IMR-90 (cell line): Measurements from ENCODE around the gene RNF212. TPM values are rescaled to one million over a fixed set of nuclear protein-coding genes. Genes with fewer than 3 reads are reported as not detected.

Experiments used
- ATAC-seq: fragments of 200-7000 bp; cut with Tn5 transposase; 2 replicates; pipeline ENCODE4 v1.9.1; 2020; ENCODE audit warnings: low read depth, mild to moderate bottlenecking, moderate library complexity
- BruUV-seq: library from RNA; stranded (reverse); fragments of 400-500 nt; replicated peaks from 2 replicates; lab custom pipeline; 2021; lab: Mats Ljungman, UMichigan
- CTCF ChIA-PET: fragments of 300-600 bp; formaldehyde crosslinking; extraction: SDS; loops from one replicate; lab custom pipeline; 2021; ENCODE audit warnings: antibody characterized with exemption; lab: Yijun Ruan, JAX
- POLR2A ChIA-PET: fragments of 300-600 bp; sonication (Branson Sonifier 250); formaldehyde crosslinking; loops from one replicate; lab custom pipeline; 2022; ENCODE audit warnings: antibody characterized with exemption; ENCODE audit not compliant: unreplicated experiment; lab: Charles Lee
- DNase-seq: peaks from one replicate; pipeline ENCODE4 v3.0.0; 2013
- H2AFZ ChIP-seq: replicated peaks from 2 replicates; pipeline ENCODE3; 2013; ENCODE audit warnings: low read length, mild to moderate bottlenecking; ENCODE audit not compliant: poor library complexity
- H2AK5ac ChIP-seq: 2 replicates; pipeline ENCODE4 v1.6.1; 2013; ENCODE audit warnings: low read depth, low read length, inconsistent platforms
- H2AK9ac ChIP-seq: replicated peaks from 2 replicates; pipeline ENCODE3; 2013; ENCODE audit warnings: mild to moderate bottlenecking, low read depth, low read length, moderate library complexity; ENCODE audit not compliant: poor library complexity
- H2BK120ac ChIP-seq: 2 replicates; pipeline ENCODE4 v1.6.1; 2013; ENCODE audit warnings: low read depth, low read length, inconsistent platforms
- H2BK15ac ChIP-seq: 3 replicates; pipeline ENCODE4 v1.6.1; 2013; ENCODE audit warnings: low read depth, low read length, inconsistent platforms
- H2BK20ac ChIP-seq: 2 replicates; pipeline ENCODE4 v1.6.1; 2013; ENCODE audit warnings: low read depth, mild to moderate bottlenecking, inconsistent platforms, low read length, moderate library complexity
- H2BK5ac ChIP-seq: 2 replicates; pipeline ENCODE4 v1.6.1; 2013; ENCODE audit warnings: mild to moderate bottlenecking, low read depth, low read length, inconsistent platforms; ENCODE audit not compliant: poor library complexity, severe bottlenecking
- H3K14ac ChIP-seq: replicated peaks from 2 replicates; pipeline ENCODE4 v1.6.1; 2013; ENCODE audit warnings: low read depth, low read length, inconsistent platforms
- H3K18ac ChIP-seq: 2 replicates; pipeline ENCODE4 v1.6.1; 2013; ENCODE audit warnings: low read depth, low read length, control low read depth
- H3K23ac ChIP-seq: 2 replicates; pipeline ENCODE4 v1.6.1; 2013; ENCODE audit warnings: low read depth, low read length, inconsistent platforms
- H3K27ac ChIP-seq: 2 replicates; pipeline ENCODE4 v1.5.1; 2013; ENCODE audit warnings: mild to moderate bottlenecking, control low read depth, low read length; ENCODE audit not compliant: insufficient read depth
- H3K27me3 ChIP-seq: 2 replicates; pipeline ENCODE4 v1.6.1; 2013; ENCODE audit warnings: low read length; ENCODE audit not compliant: control insufficient read depth, insufficient read depth
- H3K36me3 ChIP-seq: 2 replicates; pipeline ENCODE4 v1.6.1; 2013; ENCODE audit warnings: low read length, mixed read lengths; ENCODE audit not compliant: control insufficient read depth, insufficient read depth
- H3K4ac ChIP-seq: 2 replicates; pipeline ENCODE4 v1.6.1; 2013; ENCODE audit warnings: low read depth, low read length, inconsistent platforms
- H3K4me1 ChIP-seq: 2 replicates; pipeline ENCODE4 v1.6.1; 2013; ENCODE audit warnings: low read length, mixed read lengths; ENCODE audit not compliant: control insufficient read depth, insufficient read depth
- H3K4me2 ChIP-seq: 2 replicates; pipeline ENCODE4 v1.6.1; 2013; ENCODE audit warnings: low read depth, mild to moderate bottlenecking, control low read depth, low read length, moderate library complexity
- H3K4me3 ChIP-seq: 2 replicates; pipeline ENCODE4 v1.5.1; 2013; ENCODE audit warnings: low read depth, mild to moderate bottlenecking, control low read depth, low read length, moderate library complexity; ENCODE audit not compliant: insufficient read depth
- H3K56ac ChIP-seq: 2 replicates; pipeline ENCODE4 v1.6.1; 2013; ENCODE audit warnings: low read length, inconsistent platforms; ENCODE audit not compliant: insufficient read depth; ENCODE audit errors: extremely low read depth
- H3K79me1 ChIP-seq, 2 experiments: 2 replicates each; pipeline ENCODE4 v1.6.1; 2013; ENCODE audit warnings: low read length in 2 of 2, inconsistent platforms in 1 of 2, low read depth in 1 of 2
- H3K9ac ChIP-seq: 2 replicates; pipeline ENCODE4 v1.6.1; 2013; ENCODE audit warnings: low read depth, low read length, control low read depth
- H3K9me1 ChIP-seq: 2 replicates; pipeline ENCODE4 v1.6.1; 2013; ENCODE audit warnings: low read length, inconsistent platforms; ENCODE audit not compliant: insufficient read depth
- H3K9me3 ChIP-seq: 2 replicates; pipeline ENCODE4 v1.6.1; 2013; ENCODE audit warnings: low read length; ENCODE audit not compliant: control insufficient read depth, insufficient read depth
- H4K20me1 ChIP-seq: 2 replicates; pipeline ENCODE4 v1.6.1; 2013; ENCODE audit warnings: low read length, inconsistent platforms; ENCODE audit not compliant: insufficient read depth
- H4K5ac ChIP-seq: 2 replicates; pipeline ENCODE4 v1.6.1; 2013; ENCODE audit warnings: mild to moderate bottlenecking, low read depth, low read length, control low read depth
- H4K8ac ChIP-seq, 2 experiments: 2 replicates each; pipeline ENCODE4 v1.6.1; 2013; ENCODE audit warnings: low read depth in 2 of 2, low read length in 2 of 2, control low read depth in 1 of 2, inconsistent platforms in 1 of 2
- H4K91ac ChIP-seq: 2 replicates; pipeline ENCODE4 v1.6.1; 2013; ENCODE audit warnings: low read depth, low read length, inconsistent platforms; ENCODE audit not compliant: insufficient read depth
- BHLHE40 ChIP-seq: fragments of 150-350 bp; IDR thresholded peaks from 2 replicates; pipeline ENCODE4 v1.6.1; 2016; ENCODE audit warnings: mild to moderate bottlenecking, low read depth, low read length
- CEBPB ChIP-seq: IDR thresholded peaks from 2 replicates; pipeline ENCODE4 v1.6.1; 2012; ENCODE audit warnings: low read depth, low read length, improper control_type of control experiment
- MAFK ChIP-seq: IDR thresholded peaks from 2 replicates; pipeline ENCODE4 v1.6.1; 2012; ENCODE audit warnings: low read depth, low read length, improper control_type of control experiment
- MAZ ChIP-seq: IDR thresholded peaks from 2 replicates; pipeline ENCODE4 v1.6.1; 2012; ENCODE audit warnings: low read depth, mild to moderate bottlenecking, low read length, improper control_type of control experiment, moderate library complexity, borderline replicate concordance
- MXI1 ChIP-seq: IDR thresholded peaks from 2 replicates; pipeline ENCODE4 v1.6.1; 2012; ENCODE audit warnings: low read depth, mild to moderate bottlenecking, low read length, moderate library complexity, borderline replicate concordance
- NFE2L2 ChIP-seq: fragments of 150-350 bp; IDR thresholded peaks from 2 replicates; pipeline ENCODE4 v1.6.1; 2016; ENCODE audit warnings: low read depth, mild to moderate bottlenecking, low read length
- WGBS, 2 experiments: methylation state at CpG; one replicate each; pipeline versions ENCODE4 v1.1.5 to v1.1.7; 2013; ENCODE audit warnings: missing lambda C conversion rate in 2 of 2; ENCODE audit not compliant: insufficient read length in 1 of 2; ENCODE audit errors: extremely low coverage in 2 of 2; 5-methylcytosine and 5-hydroxymethylcytosine counted together
- dilution Hi-C: fragments of 300-500 bp; cut with HindIII; formaldehyde crosslinking; loops from one replicate; pipeline ENCODE4 v1.14.3; 2018; ENCODE audit warnings: low sequenced_read_pairs; ENCODE audit not compliant: unreplicated experiment
- in situ Hi-C: fragments of 300-500 bp; cut with MboI; formaldehyde crosslinking; loops from 3 replicates; pipeline ENCODE4 v1.14.3; 2019; ENCODE audit warnings: low sequenced_read_pairs, inconsistent platforms, mixed read lengths
- intact Hi-C: fragments of 100-400 bp; cut with micrococcal nuclease; formaldehyde crosslinking; loops from 2 replicates; pipeline ENCODE4 v1.10.0; 2022
- polyA plus RNA-seq, 3 experiments: library from polyadenylated mRNA; depleted of rRNA; stranded (reverse); fragments of >200 nt; gene quantifications; 2 replicates each; pipeline ENCODE4 v1.2.3, GENCODE V29; 2012; ENCODE audit warnings: low replicate concordance in 1 of 3
- total RNA-seq: library from RNA; depleted of rRNA; stranded (reverse); fragments of >200 nt; gene quantifications from 2 replicates; pipeline ENCODE4 v1.2.3, GENCODE V29; 2012
- TF ChIP-seq, protein P1 (sequence below): fragments of 150-350 bp; IDR thresholded peaks from 2 replicates; pipeline ENCODE4 v1.6.1; 2016; ENCODE audit warnings: low read depth, mild to moderate bottlenecking, low read length, moderate library complexity, borderline replicate concordance
- TF ChIP-seq, protein P2 (sequence below): conservative IDR thresholded peaks from 2 replicates; pipeline ENCODE4 v1.5.1; 2012; ENCODE audit warnings: mild to moderate bottlenecking, low read depth, low read length, improper control_type of control experiment

RNF212 gene
- total and polyA plus RNA-seq, 2 of the 4 experiments (the other 2 are of a cell fraction): under 0.01 to 0.51 TPM

DNA sequence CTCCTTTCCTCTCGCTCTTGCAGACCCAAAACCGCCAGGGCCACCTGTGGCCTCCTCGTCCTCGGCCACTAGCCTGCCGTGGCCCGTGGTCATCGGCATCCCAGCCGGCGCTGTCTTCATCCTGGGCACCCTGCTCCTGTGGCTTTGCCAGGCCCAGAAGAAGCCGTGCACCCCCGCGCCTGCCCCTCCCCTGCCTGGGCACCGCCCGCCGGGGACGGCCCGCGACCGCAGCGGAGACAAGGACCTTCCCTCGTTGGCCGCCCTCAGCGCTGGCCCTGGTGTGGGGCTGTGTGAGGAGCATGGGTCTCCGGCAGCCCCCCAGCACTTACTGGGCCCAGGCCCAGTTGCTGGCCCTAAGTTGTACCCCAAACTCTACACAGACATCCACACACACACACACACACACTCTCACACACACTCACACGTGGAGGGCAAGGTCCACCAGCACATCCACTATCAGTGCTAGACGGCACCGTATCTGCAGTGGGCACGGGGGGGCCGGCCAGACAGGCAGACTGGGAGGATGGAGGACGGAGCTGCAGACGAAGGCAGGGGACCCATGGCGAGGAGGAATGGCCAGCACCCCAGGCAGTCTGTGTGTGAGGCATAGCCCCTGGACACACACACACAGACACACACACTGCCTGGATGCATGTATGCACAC is 88.3 kb downstream of the RNF212 start:
- H3K23ac ChIP-seq: no peak overlapping the region
- H2BK20ac ChIP-seq: no peak overlapping the region
- H3K79me1 ChIP-seq: no peaks in the 10 kb centered on the region
- intact Hi-C loops (no loop called here), dilution Hi-C loops (no loop called here), in situ Hi-C loops (no loop called here)
- H2AFZ ChIP-seq: no peak overlapping the region
- no peak overlapping the region for H3K4me3 ChIP-seq
- no peak overlapping the region for H4K5ac ChIP-seq
- no peak overlapping the region for H3K4ac ChIP-seq
- CTCF ChIA-PET: no interaction called here
- no peak for DNase-seq
- no peak overlapping the region for H3K9ac ChIP-seq
- no peak overlapping the region for H3K18ac ChIP-seq
- H4K8ac ChIP-seq: no peak overlapping the region
- H3K27me3 ChIP-seq: no peaks in the 10 kb centered on the region
- no peak overlapping the region for H3K27ac ChIP-seq
- no peak overlapping the region for H3K14ac ChIP-seq
- no peaks in the 10 kb centered on the region for H3K9me3 ChIP-seq
- H3K56ac ChIP-seq: no peak overlapping the region
- peaks cover 23% of the 10 kb centered on the region for H3K36me3 ChIP-seq
- no peak overlapping the region for H2BK15ac ChIP-seq
- TF ChIP-seq BHLHE40: no peak
- TF ChIP-seq, protein P1, sequence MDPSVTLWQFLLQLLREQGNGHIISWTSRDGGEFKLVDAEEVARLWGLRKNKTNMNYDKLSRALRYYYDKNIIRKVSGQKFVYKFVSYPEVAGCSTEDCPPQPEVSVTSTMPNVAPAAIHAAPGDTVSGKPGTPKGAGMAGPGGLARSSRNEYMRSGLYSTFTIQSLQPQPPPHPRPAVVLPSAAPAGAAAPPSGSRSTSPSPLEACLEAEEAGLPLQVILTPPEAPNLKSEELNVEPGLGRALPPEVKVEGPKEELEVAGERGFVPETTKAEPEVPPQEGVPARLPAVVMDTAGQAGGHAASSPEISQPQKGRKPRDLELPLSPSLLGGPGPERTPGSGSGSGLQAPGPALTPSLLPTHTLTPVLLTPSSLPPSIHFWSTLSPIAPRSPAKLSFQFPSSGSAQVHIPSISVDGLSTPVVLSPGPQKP: no peak
- TF ChIP-seq MXI1: no peak
- TF ChIP-seq, protein P2, sequence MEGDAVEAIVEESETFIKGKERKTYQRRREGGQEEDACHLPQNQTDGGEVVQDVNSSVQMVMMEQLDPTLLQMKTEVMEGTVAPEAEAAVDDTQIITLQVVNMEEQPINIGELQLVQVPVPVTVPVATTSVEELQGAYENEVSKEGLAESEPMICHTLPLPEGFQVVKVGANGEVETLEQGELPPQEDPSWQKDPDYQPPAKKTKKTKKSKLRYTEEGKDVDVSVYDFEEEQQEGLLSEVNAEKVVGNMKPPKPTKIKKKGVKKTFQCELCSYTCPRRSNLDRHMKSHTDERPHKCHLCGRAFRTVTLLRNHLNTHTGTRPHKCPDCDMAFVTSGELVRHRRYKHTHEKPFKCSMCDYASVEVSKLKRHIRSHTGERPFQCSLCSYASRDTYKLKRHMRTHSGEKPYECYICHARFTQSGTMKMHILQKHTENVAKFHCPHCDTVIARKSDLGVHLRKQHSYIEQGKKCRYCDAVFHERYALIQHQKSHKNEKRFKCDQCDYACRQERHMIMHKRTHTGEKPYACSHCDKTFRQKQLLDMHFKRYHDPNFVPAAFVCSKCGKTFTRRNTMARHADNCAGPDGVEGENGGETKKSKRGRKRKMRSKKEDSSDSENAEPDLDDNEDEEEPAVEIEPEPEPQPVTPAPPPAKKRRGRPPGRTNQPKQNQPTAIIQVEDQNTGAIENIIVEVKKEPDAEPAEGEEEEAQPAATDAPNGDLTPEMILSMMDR: no peak
- no peak for TF ChIP-seq MAZ
- TF ChIP-seq MAFK: no peak
- TF ChIP-seq CEBPB: no peak
- TF ChIP-seq NFE2L2: no peak
- no peak for ATAC-seq
- 91% methylated on average over 11 of the region's 32 CpGs; no CpG with 5 or more reads in 1 of the 2 experiments for WGBS, 2 experiments
- H3K4me2 ChIP-seq: no peak overlapping the region
- H3K9me1 ChIP-seq: peaks cover 11% of the 10 kb centered on the region
- peaks cover 11% of the 10 kb centered on the region; the same call in 1 of the 2 replicates for H4K20me1 ChIP-seq
- POLR2A ChIA-PET: no interaction called here
- no peak overlapping the region for H2AK9ac ChIP-seq
- no peak overlapping the region for H2BK5ac ChIP-seq
- no peak overlapping the region for H4K91ac ChIP-seq
- peaks cover 4% of the 10 kb centered on the region; the same call in 1 of the 2 replicates for H3K4me1 ChIP-seq
- no peak overlapping the region for H2AK5ac ChIP-seq
- BruUV-seq: no TSS peak
- H2BK120ac ChIP-seq: no peak overlapping the region
